Measurements from ENCODE around the gene OR2A42.
"Not testable (repeated sequence)": the region's sequence is repeated elsewhere in the genome, so short reads cannot be mapped to it uniquely, and the experiment has no call there.

The OR2A42 gene

GRCh38 chr7:144239365-144239764 lies at the start of gene OR2A42:
Gene OR2A42 (minus strand): TSS chr7:144239605. CDS start chr7:144232843, 6,762 bp downstream.
- H3K4me3 ChIP-seq (ENCODE audit: low read depth, low read length); H3K4me1 ChIP-seq (ENCODE audit: control insufficient read depth, insufficient read depth, low read length); H3K36me3 ChIP-seq (ENCODE audit: control insufficient read depth in 2 of 2, insufficient read depth in 1 of 2, low read length in 2 of 2); H3K9me3 ChIP-seq (ENCODE audit: control insufficient read depth, insufficient read depth, low read depth, low read length); H3K27ac ChIP-seq (ENCODE audit: extremely low read depth, low read depth, low read length); POLR2A ChIA-PET; CTCF ChIA-PET: not testable (repeated sequence)

- H3K4me3 ChIP-seq (ENCODE audit: low read depth, low read length); H3K4me1 ChIP-seq (ENCODE audit: control insufficient read depth, insufficient read depth, low read length); H3K36me3 ChIP-seq (ENCODE audit: control insufficient read depth in 2 of 2, insufficient read depth in 1 of 2, low read length in 2 of 2); H3K27ac ChIP-seq (ENCODE audit: extremely low read depth, low read depth, low read length); CTCF ChIA-PET; POLR2A ChIA-PET; H3K9me3 ChIP-seq (ENCODE audit: control insufficient read depth, insufficient read depth, low read depth, low read length): not testable (repeated sequence)
Measured at GRCh38 chr7:144287171-144287784, 47.9 kb upstream of the OR2A42 start.

- H3K27ac ChIP-seq (ENCODE audit: extremely low read depth, low read depth, low read length); H3K4me3 ChIP-seq (ENCODE audit: low read depth, low read length); H3K9me3 ChIP-seq (ENCODE audit: control insufficient read depth, insufficient read depth, low read depth, low read length); POLR2A ChIA-PET; H3K4me1 ChIP-seq (ENCODE audit: control insufficient read depth, insufficient read depth, low read length); H3K36me3 ChIP-seq (ENCODE audit: control insufficient read depth in 2 of 2, insufficient read depth in 1 of 2, low read length in 2 of 2); CTCF ChIA-PET: not testable (repeated sequence)
Measured at GRCh38 chr7:144283716-144284115, 44.3 kb upstream of the OR2A42 start.

GRCh38 chr7:144282490-144282889 lies 43.1 kb upstream of the OR2A42 start:
- H3K9me3 ChIP-seq (ENCODE audit: control insufficient read depth, insufficient read depth, low read depth, low read length); POLR2A ChIA-PET; H3K4me1 ChIP-seq (ENCODE audit: control insufficient read depth, insufficient read depth, low read length); H3K27ac ChIP-seq (ENCODE audit: extremely low read depth, low read depth, low read length); CTCF ChIA-PET; H3K4me3 ChIP-seq (ENCODE audit: low read depth, low read length); H3K36me3 ChIP-seq (ENCODE audit: control insufficient read depth in 2 of 2, insufficient read depth in 1 of 2, low read length in 2 of 2): not testable (repeated sequence)

GRCh38 chr7:144281981-144282380 lies 42.6 kb upstream of the OR2A42 start:
- H3K9me3 ChIP-seq (ENCODE audit: control insufficient read depth, insufficient read depth, low read depth, low read length); POLR2A ChIA-PET; H3K36me3 ChIP-seq (ENCODE audit: control insufficient read depth in 2 of 2, insufficient read depth in 1 of 2, low read length in 2 of 2); H3K4me3 ChIP-seq (ENCODE audit: low read depth, low read length); H3K4me1 ChIP-seq (ENCODE audit: control insufficient read depth, insufficient read depth, low read length); H3K27ac ChIP-seq (ENCODE audit: extremely low read depth, low read depth, low read length); CTCF ChIA-PET: not testable (repeated sequence)

GRCh38 chr7:144280010-144280409 lies 40.6 kb upstream of the OR2A42 start:
- H3K4me3 ChIP-seq (ENCODE audit: low read depth, low read length); H3K9me3 ChIP-seq (ENCODE audit: control insufficient read depth, insufficient read depth, low read depth, low read length); POLR2A ChIA-PET; CTCF ChIA-PET; H3K36me3 ChIP-seq (ENCODE audit: control insufficient read depth in 2 of 2, insufficient read depth in 1 of 2, low read length in 2 of 2); H3K4me1 ChIP-seq (ENCODE audit: control insufficient read depth, insufficient read depth, low read length); H3K27ac ChIP-seq (ENCODE audit: extremely low read depth, low read depth, low read length): not testable (repeated sequence)

GRCh38 chr7:144275281-144275680 lies 35.9 kb upstream of the OR2A42 start:
- H3K27ac ChIP-seq (ENCODE audit: extremely low read depth, low read depth, low read length); H3K4me3 ChIP-seq (ENCODE audit: low read depth, low read length); CTCF ChIA-PET; H3K4me1 ChIP-seq (ENCODE audit: control insufficient read depth, insufficient read depth, low read length); POLR2A ChIA-PET; H3K9me3 ChIP-seq (ENCODE audit: control insufficient read depth, insufficient read depth, low read depth, low read length); H3K36me3 ChIP-seq (ENCODE audit: control insufficient read depth in 2 of 2, insufficient read depth in 1 of 2, low read length in 2 of 2): not testable (repeated sequence)

- CTCF ChIA-PET; H3K4me1 ChIP-seq (ENCODE audit: control insufficient read depth, insufficient read depth, low read length); H3K4me3 ChIP-seq (ENCODE audit: low read depth, low read length); H3K27ac ChIP-seq (ENCODE audit: extremely low read depth, low read depth, low read length); POLR2A ChIA-PET; H3K9me3 ChIP-seq (ENCODE audit: control insufficient read depth, insufficient read depth, low read depth, low read length); H3K36me3 ChIP-seq (ENCODE audit: control insufficient read depth in 2 of 2, insufficient read depth in 1 of 2, low read length in 2 of 2): not testable (repeated sequence)
Measured at GRCh38 chr7:144269188-144269587, 29.8 kb upstream of the OR2A42 start, which contains the start of gene CTAGE8. Gene CTAGE8 (minus strand): TSS chr7:144269288. CDS start chr7:144269250, 38 bp downstream.

GRCh38 chr7:144264692-144265091 lies 25.3 kb upstream of the OR2A42 start, which contains the start of gene OR2A7:
Gene OR2A7 (minus strand): TSS chr7:144264792. CDS start chr7:144259628, 5,164 bp downstream.
- CTCF ChIA-PET; H3K4me3 ChIP-seq (ENCODE audit: low read depth, low read length); H3K9me3 ChIP-seq (ENCODE audit: control insufficient read depth, insufficient read depth, low read depth, low read length); H3K27ac ChIP-seq (ENCODE audit: extremely low read depth, low read depth, low read length); POLR2A ChIA-PET; H3K36me3 ChIP-seq (ENCODE audit: control insufficient read depth in 2 of 2, insufficient read depth in 1 of 2, low read length in 2 of 2); H3K4me1 ChIP-seq (ENCODE audit: control insufficient read depth, insufficient read depth, low read length): not testable (repeated sequence)

- H3K4me3 ChIP-seq (ENCODE audit: low read depth, low read length); CTCF ChIA-PET; POLR2A ChIA-PET: not testable (repeated sequence)
Measured at GRCh38 chr7:144262128-144262527, 22.7 kb upstream of the OR2A42 start.

GRCh38 chr7:144259067-144259466 lies 19.7 kb upstream of the OR2A42 start:
- CTCF ChIA-PET; POLR2A ChIA-PET; H3K4me1 ChIP-seq (ENCODE audit: control insufficient read depth, insufficient read depth, low read length); H3K9me3 ChIP-seq (ENCODE audit: control insufficient read depth, insufficient read depth, low read depth, low read length); H3K36me3 ChIP-seq (ENCODE audit: control insufficient read depth in 2 of 2, insufficient read depth in 1 of 2, low read length in 2 of 2); H3K27ac ChIP-seq (ENCODE audit: extremely low read depth, low read depth, low read length); H3K4me3 ChIP-seq (ENCODE audit: low read depth, low read length): not testable (repeated sequence)

More at GRCh38 chr7:144262128-144262527, 22.7 kb upstream of the OR2A42 start:
- H3K9me3 ChIP-seq (ENCODE audit: control insufficient read depth, insufficient read depth, low read depth, low read length); H3K27ac ChIP-seq (ENCODE audit: extremely low read depth, low read depth, low read length); H3K36me3 ChIP-seq (ENCODE audit: control insufficient read depth in 2 of 2, insufficient read depth in 1 of 2, low read length in 2 of 2); H3K4me1 ChIP-seq (ENCODE audit: control insufficient read depth, insufficient read depth, low read length): not testable (repeated sequence)
